ENCODE results near the gene CD22.
"Not testable (repeated sequence)": the region's sequence is repeated elsewhere in the genome, so short reads cannot be mapped to it uniquely, and the experiment has no call there.

CD22 gene

GRCh38 chr19:35345671-35346111 lies 16.7 kb downstream of the CD22 start:
- DNase-seq, result no peak

- no peak for DNase-seq
Measured at GRCh38 chr19:35346193-35347052, 17.4 kb downstream of the CD22 start.

- no peak for DNase-seq
Measured at GRCh38 chr19:35347171-35347929, 18.4 kb downstream of the CD22 start, which contains the start of gene FFAR1. Gene FFAR1, plus strand, starts transcription at chr19:35347902. Its CDS starts 3,650 bp downstream, at chr19:35351552.

- DNase-seq, result no peak
Measured at GRCh38 chr19:35347930-35348298, 18.9 kb downstream of the CD22 start.

GRCh38 chr19:35348911-35349611 lies 20.1 kb downstream of the CD22 start:
- no peak for DNase-seq

- DNase-seq, result no peak
Measured at GRCh38 chr19:35349614-35350521, 20.9 kb downstream of the CD22 start.

GRCh38 chr19:35350591-35350990 lies 21.6 kb downstream of the CD22 start:
- DNase-seq, result no peak

- no peak for DNase-seq
Measured at GRCh38 chr19:35351411-35352176, 22.6 kb downstream of the CD22 start.

GRCh38 chr19:35352177-35352447 lies 23.1 kb downstream of the CD22 start:
- DNase-seq, result no peak

- peak; percentile 44 to 67 for DNase-seq
Measured at GRCh38 chr19:35352448-35353304, 23.7 kb downstream of the CD22 start.

GRCh38 chr19:35353635-35354034 lies 24.6 kb downstream of the CD22 start:
- DNase-seq, result no peak

- no peak for DNase-seq
Measured at GRCh38 chr19:35354898-35355297, 25.9 kb downstream of the CD22 start.

GRCh38 chr19:35355791-35356460 lies 26.9 kb downstream of the CD22 start:
- no peak for DNase-seq

GRCh38 chr19:35357867-35358573 lies 29.0 kb downstream of the CD22 start, which contains the start of gene FFAR3:
Gene FFAR3, plus strand, starts transcription at chr19:35358460. Its CDS starts 431 bp downstream, at chr19:35358891.
- DNase-seq, result no peak

- not testable (repeated sequence) for DNase-seq
Measured at GRCh38 chr19:35358834-35359233, 29.8 kb downstream of the CD22 start.

- not testable (repeated sequence) for DNase-seq
Measured at GRCh38 chr19:35359395-35359794, 30.4 kb downstream of the CD22 start.

GRCh38 chr19:35360081-35360480 lies 31.1 kb downstream of the CD22 start:
- DNase-seq, result not testable (repeated sequence)

GRCh38 chr19:35360880-35361420 lies 32.0 kb downstream of the CD22 start:
- no peak for DNase-seq
